Testis (tissue), 3 donors: Measurements from ENCODE around the gene TBC1D2. TPM values are rescaled to one million over a fixed set of nuclear protein-coding genes. Genes with fewer than 3 reads are reported as not detected.

Experiments
- DNase-seq: peaks from one replicate; pipeline ENCODE4 v3.0.0-alpha.2; 2019
- H3K27ac ChIP-seq, 2 donors: fragments of 200-600 bp; sonication (generic); one replicate each; pipeline ENCODE4 v1.5.1; 2019
- H3K27me3 ChIP-seq: fragments of 200-600 bp; sonication (generic); one replicate; pipeline ENCODE4 v1.5.1; 2019
- H3K36me3 ChIP-seq: fragments of 200-600 bp; sonication (generic); one replicate; pipeline ENCODE4 v1.5.1; 2017; ENCODE audit warnings: low read depth; ENCODE audit errors: missing control alignments
- H3K4me1 ChIP-seq: fragments of 200-600 bp; sonication (generic); one replicate; pipeline ENCODE4 v1.5.1; 2019
- H3K4me3 ChIP-seq, 2 donors: fragments of 200-600 bp; sonication (generic); one replicate each; pipeline ENCODE4 v1.5.1; 2017 to 2019
- H3K9me3 ChIP-seq: fragments of 200-600 bp; sonication (generic); one replicate; pipeline ENCODE4 v1.5.1; 2017
- POLR2A ChIP-seq: fragments of 450-650 bp; IDR thresholded peaks from one replicate; pipeline ENCODE4 v1.6.1; 2017; ENCODE audit warnings: antibody characterized with exemption, mild to moderate bottlenecking, moderate library complexity
- WGBS, 2 donors: methylation state at CpG; one replicate each; pipeline ENCODE4 v1.1.5; 2018; 5-methylcytosine and 5-hydroxymethylcytosine counted together
- intact Hi-C: fragments of 100-400 bp; cut with DNase I; formaldehyde crosslinking; loops from one replicate; pipeline ENCODE4 v1.15.1; 2023; ENCODE audit warnings: low total_unique reads
- polyA plus RNA-seq: library from polyadenylated mRNA; stranded (reverse); fragments of 350-450 nt; fragmentation: Illumina TruSeq; extraction: RNeasy Lipid Tissue Mini Kit (QIAGEN cat#74804); gene quantifications from one replicate; pipeline ENCODE4 v1.2.3, GENCODE V29; 2014; ENCODE audit warnings: low read depth, low replicate concordance; ENCODE audit not compliant: insufficient read depth
- total RNA-seq, 2 donors: library from RNA; depleted of rRNA; stranded (reverse); fragments of >200 nt; gene quantifications; one replicate each; pipeline ENCODE4 v1.2.3, GENCODE V29; 2016
- TF ChIP-seq, protein P1 (sequence below), 3 experiments: fragments of 450-650 bp in 2 of 3; fragments of 200-600 bp in 1 of 3; sonication (generic) in 1 of 3; IDR thresholded peaks; one replicate each; pipeline ENCODE4 v1.5.1; 2016 to 2019; ENCODE audit warnings: antibody characterized with exemption in 3 of 3, mild to moderate bottlenecking in 2 of 3, moderate library complexity in 1 of 3

TBC1D2 gene
- total and polyA plus RNA-seq, 3 donors from 2014 or later, result 5.1 to 9.2 (median 8.5) TPM

DNA sequence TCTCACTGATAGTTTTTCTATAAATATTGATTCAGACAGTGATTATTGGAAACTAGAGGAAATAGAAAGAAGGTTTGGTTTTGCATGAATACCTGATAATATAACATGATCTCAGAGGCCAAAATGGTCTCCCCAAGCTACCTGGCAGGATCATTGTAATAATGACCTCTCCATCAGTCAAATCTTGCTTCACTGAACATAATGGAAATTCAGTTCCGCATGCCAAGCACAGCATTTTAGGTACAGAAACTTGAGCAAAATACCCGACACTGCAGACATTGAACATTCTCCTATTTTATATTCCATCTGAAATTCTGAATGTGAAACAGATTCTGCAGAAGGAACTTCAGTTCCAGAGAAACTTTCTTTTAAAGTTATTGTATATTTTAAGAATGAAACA, 9.1 kb upstream of the TBC1D2 start:
- 73 to 90% methylated on average over 2 of the region's 2 CpGs for WGBS, 2 donors
- H3K36me3 ChIP-seq, result no peaks in the 10 kb centered on the region
- no peak for DNase-seq
- TF ChIP-seq, protein P1, sequence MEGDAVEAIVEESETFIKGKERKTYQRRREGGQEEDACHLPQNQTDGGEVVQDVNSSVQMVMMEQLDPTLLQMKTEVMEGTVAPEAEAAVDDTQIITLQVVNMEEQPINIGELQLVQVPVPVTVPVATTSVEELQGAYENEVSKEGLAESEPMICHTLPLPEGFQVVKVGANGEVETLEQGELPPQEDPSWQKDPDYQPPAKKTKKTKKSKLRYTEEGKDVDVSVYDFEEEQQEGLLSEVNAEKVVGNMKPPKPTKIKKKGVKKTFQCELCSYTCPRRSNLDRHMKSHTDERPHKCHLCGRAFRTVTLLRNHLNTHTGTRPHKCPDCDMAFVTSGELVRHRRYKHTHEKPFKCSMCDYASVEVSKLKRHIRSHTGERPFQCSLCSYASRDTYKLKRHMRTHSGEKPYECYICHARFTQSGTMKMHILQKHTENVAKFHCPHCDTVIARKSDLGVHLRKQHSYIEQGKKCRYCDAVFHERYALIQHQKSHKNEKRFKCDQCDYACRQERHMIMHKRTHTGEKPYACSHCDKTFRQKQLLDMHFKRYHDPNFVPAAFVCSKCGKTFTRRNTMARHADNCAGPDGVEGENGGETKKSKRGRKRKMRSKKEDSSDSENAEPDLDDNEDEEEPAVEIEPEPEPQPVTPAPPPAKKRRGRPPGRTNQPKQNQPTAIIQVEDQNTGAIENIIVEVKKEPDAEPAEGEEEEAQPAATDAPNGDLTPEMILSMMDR (IDR thresholded peaks at IDR 0.05), result no peak
- no peak for TF ChIP-seq POLR2A
- H3K9me3 ChIP-seq, result no peaks in the 10 kb centered on the region
- no peak overlapping the region for H3K27ac ChIP-seq
- no peak overlapping the region for H3K4me3 ChIP-seq
- H3K4me1 ChIP-seq, result no peaks in the 10 kb centered on the region
- intact Hi-C loops, result loop anchor here (5.0 kb wide), 1 partner anchor 192 kb away; no protein-coding TSS in a partner anchor
- no peaks in the 10 kb centered on the region for H3K27me3 ChIP-seq

DNA sequence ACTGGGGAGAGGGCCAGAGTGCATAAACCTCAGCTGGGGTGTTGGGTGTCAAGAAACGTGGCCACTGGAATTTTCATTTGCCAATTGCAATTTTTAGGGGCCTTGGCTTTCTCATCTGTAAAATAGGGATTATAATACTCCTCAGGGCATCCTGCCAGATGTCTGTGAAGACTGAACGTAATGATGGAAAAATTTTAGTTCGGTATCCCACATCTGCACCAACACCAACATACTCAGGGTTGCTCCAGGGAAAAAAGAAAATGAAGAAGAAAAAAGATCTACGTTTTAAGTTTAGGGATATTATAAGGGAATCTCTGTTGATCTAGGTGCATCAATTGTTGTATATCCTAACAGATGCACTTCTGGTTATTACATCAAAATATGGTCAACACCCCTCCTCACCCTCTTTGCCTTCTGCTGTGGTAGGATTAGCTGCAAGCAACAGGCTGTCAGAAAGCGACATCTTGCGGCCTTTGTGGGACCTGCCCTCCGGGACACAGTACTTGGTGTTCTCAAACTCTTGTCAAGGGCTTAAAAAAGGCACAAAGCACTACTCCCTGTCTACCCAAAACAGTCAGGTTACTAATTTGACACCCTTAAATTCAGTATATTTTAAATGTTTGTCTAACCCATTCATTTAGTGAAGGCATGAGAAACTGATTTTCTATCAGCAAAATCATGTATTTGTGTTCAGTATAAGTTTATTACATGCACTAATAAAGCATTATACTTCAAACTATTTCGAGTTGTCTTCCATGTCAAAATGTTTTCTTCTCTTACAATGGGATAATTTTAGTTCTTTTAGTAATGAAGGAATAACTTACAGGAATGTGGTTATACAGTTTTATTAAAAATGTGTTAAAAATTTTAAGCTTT, 8.3 kb upstream of the TBC1D2 start:
- Histone ChIP-seq H3K27ac (no peak overlapping the region), H3K9me3 (no peaks in the 10 kb centered on the region), H3K36me3 (no peaks in the 10 kb centered on the region), H3K4me3 (no peak overlapping the region), H3K27me3 (no peaks in the 10 kb centered on the region), H3K4me1 (no peaks in the 10 kb centered on the region)
- intact Hi-C loops, result loop anchor here (5.0 kb wide), 1 partner anchor 191 kb away; no protein-coding TSS in a partner anchor
- WGBS, 2 donors, result 38 to 54% methylated on average over 8 of the region's 8 CpGs
- TF ChIP-seq, protein P1 (IDR thresholded peaks at IDR 0.05), result peak; percentile 61 to 69 (median 67)
- TF ChIP-seq POLR2A, result no peak
- DNase-seq, result peak; percentile 85

DNA sequence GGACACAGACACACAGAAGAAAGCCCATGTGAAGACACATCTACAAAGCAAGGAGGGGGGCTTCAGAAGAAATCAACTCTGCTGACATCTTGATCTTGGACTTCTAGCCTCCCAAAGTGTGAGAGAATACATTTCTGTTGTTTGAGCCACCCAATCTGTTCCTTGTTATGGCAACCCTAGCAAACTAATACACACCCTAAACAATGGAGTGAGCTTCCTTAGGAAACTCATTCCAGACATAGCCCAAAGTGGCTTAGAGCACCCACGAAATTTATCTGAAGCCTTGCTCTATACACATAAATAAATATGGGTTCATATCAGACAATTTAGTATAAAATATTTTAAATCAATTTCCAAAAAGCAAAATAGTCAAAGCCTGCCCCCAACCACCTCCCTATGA, 7.6 kb upstream of the TBC1D2 start:
- WGBS, 2 donors, result 85 to 93% methylated on average over 1 of the region's 1 CpG
- intact Hi-C loops, result loop anchor here (5.0 kb wide), 1 partner anchor 191 kb away; no protein-coding TSS in a partner anchor
- Histone ChIP-seq H3K27ac (no peak overlapping the region), H3K4me1 (no peaks in the 10 kb centered on the region), H3K27me3 (no peaks in the 10 kb centered on the region), H3K36me3 (no peaks in the 10 kb centered on the region), H3K9me3 (no peaks in the 10 kb centered on the region), H3K4me3 (no peak overlapping the region)
- no peak for DNase-seq
- TF ChIP-seq, protein P1 (IDR thresholded peaks at IDR 0.05), result no peak
- TF ChIP-seq POLR2A, result no peak

DNA sequence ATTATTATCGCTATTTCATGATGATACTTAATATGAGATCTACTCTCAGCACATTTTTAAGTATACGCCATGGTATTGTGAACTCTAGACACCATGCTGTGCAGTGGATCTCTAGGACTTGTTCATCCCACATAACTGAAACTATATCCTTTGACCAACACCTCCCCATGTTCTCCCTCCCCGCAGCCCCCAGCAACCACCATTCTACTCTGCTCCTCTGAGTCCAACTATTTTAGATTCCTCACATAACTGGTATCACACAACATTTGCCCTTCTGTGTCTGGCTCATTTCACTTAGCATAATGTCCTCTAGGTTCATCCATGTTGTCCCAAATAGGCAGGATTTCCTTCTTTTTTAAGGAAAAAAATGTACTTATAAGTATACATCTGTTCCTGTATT, 6.6 kb upstream of the TBC1D2 start:
- TF ChIP-seq, protein P1 (IDR thresholded peaks at IDR 0.05), result no peak
- no peak for TF ChIP-seq POLR2A
- DNase-seq, result no peak
- Histone ChIP-seq H3K36me3 (no peaks in the 10 kb centered on the region), H3K27me3 (no peaks in the 10 kb centered on the region), H3K4me3 (no peak overlapping the region), H3K27ac (no peak overlapping the region), H3K4me1 (no peaks in the 10 kb centered on the region), H3K9me3 (no peaks in the 10 kb centered on the region)
- intact Hi-C loops, result loop anchor here (5.0 kb wide), 1 partner anchor 190 kb away; no protein-coding TSS in a partner anchor
- 89 to 94% methylated on average over 3 of the region's 3 CpGs for WGBS, 2 donors
